Epithelial cell of esophagus (primary cell): ENCODE data around the gene RNF169.

Source experiments
- DNase-seq: peaks from one replicate; pipeline ENCODE4 v3.0.0; 2010; ENCODE audit warnings: low read depth
- H3K4me3 ChIP-seq: 2 replicates; pipeline ENCODE4 v1.5.1; 2011; ENCODE audit warnings: mild to moderate bottlenecking, low read length, control low read depth
- TF ChIP-seq, protein P1 (sequence below): IDR thresholded peaks from 2 replicates; pipeline ENCODE4 v1.5.1; 2011; ENCODE audit warnings: low read depth, mild to moderate bottlenecking, low read length, control low read depth, inconsistent platforms; ENCODE audit not compliant: insufficient read depth; ENCODE audit errors: missing control alignments

The RNF169 gene

DNA sequence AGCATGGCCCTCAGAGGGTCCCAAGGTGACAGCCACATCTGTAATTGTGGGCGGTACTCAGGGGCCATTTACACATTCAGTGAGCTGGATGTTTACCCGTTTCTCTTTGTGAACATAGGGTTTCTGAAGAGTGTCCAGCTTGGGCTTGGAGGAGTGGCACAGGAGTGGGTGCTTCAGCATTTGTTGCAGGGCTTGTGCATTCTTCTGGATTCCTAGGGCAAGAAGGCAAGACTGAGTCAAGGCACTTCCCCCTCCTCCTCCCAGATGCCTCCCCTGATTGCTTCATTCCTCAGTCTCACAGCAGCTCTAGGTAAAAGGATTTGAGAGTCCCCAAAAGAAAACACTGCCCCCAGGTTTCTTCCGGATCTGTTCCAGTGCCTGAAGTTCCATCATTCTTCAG is 95.4 kb downstream of the RNF169 start:
- TF ChIP-seq, protein P1, sequence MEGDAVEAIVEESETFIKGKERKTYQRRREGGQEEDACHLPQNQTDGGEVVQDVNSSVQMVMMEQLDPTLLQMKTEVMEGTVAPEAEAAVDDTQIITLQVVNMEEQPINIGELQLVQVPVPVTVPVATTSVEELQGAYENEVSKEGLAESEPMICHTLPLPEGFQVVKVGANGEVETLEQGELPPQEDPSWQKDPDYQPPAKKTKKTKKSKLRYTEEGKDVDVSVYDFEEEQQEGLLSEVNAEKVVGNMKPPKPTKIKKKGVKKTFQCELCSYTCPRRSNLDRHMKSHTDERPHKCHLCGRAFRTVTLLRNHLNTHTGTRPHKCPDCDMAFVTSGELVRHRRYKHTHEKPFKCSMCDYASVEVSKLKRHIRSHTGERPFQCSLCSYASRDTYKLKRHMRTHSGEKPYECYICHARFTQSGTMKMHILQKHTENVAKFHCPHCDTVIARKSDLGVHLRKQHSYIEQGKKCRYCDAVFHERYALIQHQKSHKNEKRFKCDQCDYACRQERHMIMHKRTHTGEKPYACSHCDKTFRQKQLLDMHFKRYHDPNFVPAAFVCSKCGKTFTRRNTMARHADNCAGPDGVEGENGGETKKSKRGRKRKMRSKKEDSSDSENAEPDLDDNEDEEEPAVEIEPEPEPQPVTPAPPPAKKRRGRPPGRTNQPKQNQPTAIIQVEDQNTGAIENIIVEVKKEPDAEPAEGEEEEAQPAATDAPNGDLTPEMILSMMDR = no peak
- no peak for DNase-seq
- no peak overlapping the region for H3K4me3 ChIP-seq

- H3K4me3 ChIP-seq = no peak overlapping the region
- no peak for DNase-seq
- TF ChIP-seq, protein P1 = no peak
Observed at GRCh38 chr11:74844865-74845264, 96.2 kb downstream of the RNF169 start.

- TF ChIP-seq, protein P1 = no peak
- DNase-seq = no peak
- H3K4me3 ChIP-seq = no peak overlapping the region
Observed at GRCh38 chr11:74845978-74846517, 97.4 kb downstream of the RNF169 start.

DNA sequence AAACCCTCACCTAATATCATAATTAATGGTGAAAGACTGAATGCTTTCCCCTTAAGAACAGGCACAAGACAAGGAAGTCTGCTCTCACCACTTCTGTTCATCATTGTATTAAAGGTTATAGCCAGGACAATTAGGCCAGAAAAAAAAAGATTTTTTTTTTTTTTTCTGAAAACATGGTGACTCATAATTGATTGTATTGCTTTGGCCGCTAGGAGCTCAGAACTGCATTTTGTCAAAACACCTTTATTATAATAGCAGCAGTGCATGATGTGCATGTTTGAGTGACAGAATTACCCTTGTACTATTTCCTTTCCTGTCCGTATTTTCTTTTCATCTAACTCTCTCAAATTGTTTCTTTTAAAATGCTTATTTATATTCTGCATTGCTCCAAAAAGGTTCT is 98.1 kb downstream of the RNF169 start:
- TF ChIP-seq, protein P1 = peak; percentile 12
- no peak for DNase-seq
- no peak overlapping the region for H3K4me3 ChIP-seq

GRCh38 chr11:74847395-74847794 is 98.7 kb downstream of the RNF169 start:
- DNase-seq = no peak
- TF ChIP-seq, protein P1 = no peak

DNA sequence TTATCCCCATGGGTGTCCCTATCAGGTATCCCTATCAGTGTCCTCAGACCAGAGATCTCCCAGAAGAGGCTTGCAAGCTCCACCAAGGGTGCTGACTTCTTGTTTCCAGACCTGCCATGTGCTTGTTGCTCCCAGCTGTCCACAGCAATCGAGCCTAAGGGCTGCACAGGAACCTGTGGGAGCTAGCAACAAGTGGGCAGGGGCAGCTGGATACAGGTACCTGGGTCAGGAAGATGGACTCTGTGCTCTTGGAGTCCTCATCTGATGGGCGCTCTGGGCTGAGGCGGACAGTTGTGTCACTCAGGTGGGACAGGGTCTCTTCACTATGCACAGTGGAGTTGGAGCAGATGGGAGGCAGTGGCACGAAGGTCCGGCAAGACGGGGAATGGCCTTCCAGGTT is 99.2 kb downstream of the RNF169 start:
- TF ChIP-seq, protein P1 = no peak
- H3K4me3 ChIP-seq = no peak overlapping the region
- DNase-seq = no peak

More at GRCh38 chr11:74847395-74847794, 98.7 kb downstream of the RNF169 start:
- no peak overlapping the region for H3K4me3 ChIP-seq
